K562 (cell line): ENCODE data around the gene RNPEP. TPM values are rescaled to one million over a fixed set of nuclear protein-coding genes. Genes with fewer than 3 reads are reported as not detected.

Experiments
- CBFB ChIP-seq: sonication (generic); formaldehyde crosslinking; IDR thresholded peaks from 2 replicates; pipeline ENCODE4 v1.4.0; 2020; ENCODE audit warnings: mild to moderate bottlenecking, missing genetic modification reagents
- CXXC5 ChIP-seq: fragments of 250-450 bp; sonication (Bioruptor Pico); IDR thresholded peaks from 2 replicates; pipeline ENCODE4 v1.8.0; 2022; ENCODE audit warnings: inconsistent platforms, mild to moderate bottlenecking, moderate library complexity
- EGR1 ChIP-seq: fragments of 450-650 bp; conservative IDR thresholded peaks from 2 replicates; pipeline ENCODE4 v1.6.1; 2017; ENCODE audit warnings: mild to moderate bottlenecking
- GABPB2 ChIP-seq: fragments of 250-450 bp; sonication (Bioruptor Pico); conservative IDR thresholded peaks from 2 replicates; pipeline ENCODE4 v1.5.1; 2021; ENCODE audit warnings: mild to moderate bottlenecking
- NCOA2 ChIP-seq, 2 experiments: fragments of 450-650 bp; IDR thresholded peaks; 2 replicates each; pipeline ENCODE4 v1.6.1; 2018; ENCODE audit warnings: mild to moderate bottlenecking in 2 of 2, moderate library complexity in 1 of 2; ENCODE audit not compliant: partially characterized antibody in 2 of 2
- NCOA4 ChIP-seq: fragments of 450-650 bp; IDR thresholded peaks from 2 replicates; pipeline ENCODE4 v1.6.1; 2018; ENCODE audit warnings: mild to moderate bottlenecking; ENCODE audit not compliant: partially characterized antibody
- NFE2L1 ChIP-seq: fragments of 450-650 bp; IDR thresholded peaks from 2 replicates; pipeline ENCODE4 v1.6.1; 2016; ENCODE audit warnings: missing genetic modification characterization, low read depth, mild to moderate bottlenecking, missing compliant biosample characterization, moderate library complexity, borderline replicate concordance
- NFYB ChIP-seq: IDR thresholded peaks from 2 replicates; pipeline ENCODE4 v1.6.1; 2011; ENCODE audit warnings: mild to moderate bottlenecking, moderate library complexity; ENCODE audit not compliant: insufficient read length; ENCODE audit errors: extremely low read depth
- NONO ChIP-seq, 2 experiments: fragments of 200-400 bp in 1 of 2; fragments of 450-650 bp in 1 of 2; formaldehyde crosslinking in 1 of 2; IDR thresholded peaks; 2 replicates each; pipeline ENCODE4 v1.6.1; 2017; ENCODE audit warnings: low read depth in 2 of 2, mild to moderate bottlenecking in 2 of 2, moderate library complexity in 2 of 2, low read length in 1 of 2
- NR2C2 ChIP-seq, 2 experiments: fragments of 200-800 bp in 1 of 2; sonication (Bioruptor generic) in 1 of 2; sonication (generic) in 1 of 2; formaldehyde crosslinking in 1 of 2; IDR thresholded peaks; 2 replicates each; pipeline versions ENCODE4 v1.6.1 to v1.8.0; 2016 to 2022; ENCODE audit warnings: mild to moderate bottlenecking in 1 of 2, missing compliant biosample characterization in 1 of 2, missing genetic modification characterization in 1 of 2, missing genetic modification reagents in 1 of 2
- POLR2AphosphoS5 ChIP-seq: IDR thresholded peaks from 2 replicates; pipeline ENCODE4 v1.6.1; 2011; ENCODE audit warnings: mild to moderate bottlenecking, low read depth, low read length, moderate library complexity; ENCODE audit not compliant: control insufficient read depth, insufficient read depth
- SMAD3 ChIP-seq: fragments of 450-650 bp; formaldehyde crosslinking; conservative IDR thresholded peaks from 2 replicates; pipeline ENCODE4 v1.4.0; 2020; ENCODE audit warnings: mild to moderate bottlenecking
- STAT5B ChIP-seq: fragments of 250-450 bp; sonication (Bioruptor Pico); IDR thresholded peaks from 2 replicates; pipeline ENCODE4 v1.8.0; 2021; ENCODE audit warnings: mild to moderate bottlenecking, inconsistent platforms
- U2AF1 ChIP-seq: fragments of 200-400 bp; formaldehyde crosslinking; optimal IDR thresholded peaks from 2 replicates; pipeline ENCODE3; 2017; ENCODE audit warnings: mild to moderate bottlenecking, low read depth, low read length, moderate library complexity
- ZNF263 ChIP-seq: sonication (generic); formaldehyde crosslinking; IDR thresholded peaks from 2 replicates; pipeline ENCODE4 v1.8.0; 2022; ENCODE audit warnings: mild to moderate bottlenecking, missing genetic modification reagents, borderline replicate concordance
- ZNF408 ChIP-seq: fragments of 250-450 bp; sonication (Bioruptor Pico); IDR thresholded peaks from 2 replicates; pipeline ENCODE4 v1.4.0; 2020; ENCODE audit warnings: low read depth, mild to moderate bottlenecking, moderate library complexity
- ZNF644 ChIP-seq: fragments of 200-800 bp; sonication (Bioruptor generic); IDR thresholded peaks from 2 replicates; pipeline ENCODE4 v1.6.1; 2016; ENCODE audit warnings: low read depth, missing genetic modification characterization, missing compliant biosample characterization
- polyA plus RNA-seq, 8 experiments: library from polyadenylated mRNA; depleted of rRNA in 4 of 8; stranded (reverse) in 5 of 8; unstranded in 3 of 8; fragments of >200 nt; fragmentation: Nextera tagmentation in 2 of 8; fragmentation: Illumina TruSeq in 1 of 8; extraction: Ambion mirVana in 2 of 8; extraction: Trizol in 1 of 8; gene quantifications; 2 replicates each; pipeline versions ENCODE4 v1.2.1 to v1.2.3, GENCODE V29; 2011 to 2014; ENCODE audit warnings: inconsistent platforms in 1 of 8, missing spikeins in 1 of 8
- total RNA-seq, 7 experiments: library from RNA; depleted of rRNA in 6 of 7; stranded (reverse); fragments of >200 nt in 6 of 7; fragmentation: Illumina TruSeq in 2 of 7; extraction: Trizol in 2 of 7; gene quantifications; 2 replicates each; pipeline versions ENCODE4 v1.2.1 to v1.2.3, GENCODE V29; 2011 to 2021; ENCODE audit warnings: low replicate concordance in 1 of 7
- TF ChIP-seq, protein P1 (sequence below): fragments of 250-450 bp; sonication (Bioruptor Pico); IDR thresholded peaks from 2 replicates; pipeline ENCODE4 v1.4.0; 2020
- TF ChIP-seq, protein P2 (sequence below): IDR thresholded peaks from 2 replicates; pipeline ENCODE4 v1.6.1; 2016; ENCODE audit warnings: missing genetic modification characterization, missing compliant biosample characterization

Gene RNPEP
- total and polyA plus RNA-seq, 9 of the 15 experiments (the other 6 are each of a cell fraction or from before 2014, with no cell fraction given), result 27.5 to 131 (median 63.4) TPM

DNA sequence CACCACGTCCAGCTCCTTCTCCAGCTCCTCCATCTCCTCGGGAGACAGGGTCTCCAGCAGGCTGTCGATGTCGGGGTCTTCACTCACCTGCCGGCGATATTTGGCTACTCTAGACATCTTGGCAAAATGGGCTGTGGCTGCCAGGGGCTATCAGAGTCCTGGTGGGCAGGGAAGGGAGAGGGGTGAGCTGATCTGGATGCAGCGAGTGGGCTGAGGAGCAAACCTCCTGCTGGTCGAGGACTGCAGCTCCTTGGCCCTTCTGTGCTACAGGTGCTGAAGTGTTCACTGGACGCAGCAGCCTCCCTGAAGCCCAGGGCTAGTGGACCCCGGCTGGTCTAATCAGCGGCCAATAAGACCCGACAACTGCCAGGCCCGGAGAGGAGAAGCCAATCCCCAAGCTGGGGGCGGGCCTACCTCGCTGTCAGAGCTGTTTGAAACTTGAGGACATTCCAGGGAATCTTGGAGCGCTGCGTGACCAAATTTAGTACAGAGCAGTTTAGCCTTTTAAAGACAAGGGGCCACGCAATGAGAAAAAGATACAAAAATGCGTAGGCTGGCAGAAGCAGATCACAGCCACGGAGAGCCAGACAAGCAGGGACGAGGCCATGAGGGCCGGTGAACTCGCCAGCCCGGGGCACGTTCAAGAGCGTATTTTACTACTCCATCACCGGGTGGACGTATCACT is 36.1 kb upstream of the RNPEP start, which contains the start of gene LMOD1 (continued):
- TF ChIP-seq POLR2AphosphoS5 (no peak), STAT5B (CRISPR knock-in tag) (no peak), ZNF263 (no peak), ZNF644 (tag) (no peak), EGR1 (0 out of 2 replicates have a peak, but pooled peaks have one; percentile 9), NFYB (peak; percentile 79), SMAD3 (CRISPR knock-in tag) (no peak), NFE2L1 (no peak), GABPB2 (CRISPR knock-in tag) (no peak), NCOA4 (no peak), NCOA2 (IDR thresholded peaks at IDR 0.05; ENCODE audit: partially characterized antibody in 2 of 2) (no peak), U2AF1 (no peak), CBFB (0 out of 2 replicates have a peak, but pooled peaks have one; percentile 57), CXXC5 (0 out of 2 replicates have a peak, but pooled peaks have one; percentile 35), NR2C2 (CRISPR knock-in tag; IDR thresholded peaks at IDR 0.05) (no peak), NR2C2 (tag; IDR thresholded peaks at IDR 0.05) (no peak), ZNF408 (CRISPR knock-in tag) (no peak), NONO (IDR thresholded peaks at IDR 0.05; ENCODE audit: low read depth in 2 of 2, low read length in 1 of 2) (no peak)
- TF ChIP-seq, protein P1, sequence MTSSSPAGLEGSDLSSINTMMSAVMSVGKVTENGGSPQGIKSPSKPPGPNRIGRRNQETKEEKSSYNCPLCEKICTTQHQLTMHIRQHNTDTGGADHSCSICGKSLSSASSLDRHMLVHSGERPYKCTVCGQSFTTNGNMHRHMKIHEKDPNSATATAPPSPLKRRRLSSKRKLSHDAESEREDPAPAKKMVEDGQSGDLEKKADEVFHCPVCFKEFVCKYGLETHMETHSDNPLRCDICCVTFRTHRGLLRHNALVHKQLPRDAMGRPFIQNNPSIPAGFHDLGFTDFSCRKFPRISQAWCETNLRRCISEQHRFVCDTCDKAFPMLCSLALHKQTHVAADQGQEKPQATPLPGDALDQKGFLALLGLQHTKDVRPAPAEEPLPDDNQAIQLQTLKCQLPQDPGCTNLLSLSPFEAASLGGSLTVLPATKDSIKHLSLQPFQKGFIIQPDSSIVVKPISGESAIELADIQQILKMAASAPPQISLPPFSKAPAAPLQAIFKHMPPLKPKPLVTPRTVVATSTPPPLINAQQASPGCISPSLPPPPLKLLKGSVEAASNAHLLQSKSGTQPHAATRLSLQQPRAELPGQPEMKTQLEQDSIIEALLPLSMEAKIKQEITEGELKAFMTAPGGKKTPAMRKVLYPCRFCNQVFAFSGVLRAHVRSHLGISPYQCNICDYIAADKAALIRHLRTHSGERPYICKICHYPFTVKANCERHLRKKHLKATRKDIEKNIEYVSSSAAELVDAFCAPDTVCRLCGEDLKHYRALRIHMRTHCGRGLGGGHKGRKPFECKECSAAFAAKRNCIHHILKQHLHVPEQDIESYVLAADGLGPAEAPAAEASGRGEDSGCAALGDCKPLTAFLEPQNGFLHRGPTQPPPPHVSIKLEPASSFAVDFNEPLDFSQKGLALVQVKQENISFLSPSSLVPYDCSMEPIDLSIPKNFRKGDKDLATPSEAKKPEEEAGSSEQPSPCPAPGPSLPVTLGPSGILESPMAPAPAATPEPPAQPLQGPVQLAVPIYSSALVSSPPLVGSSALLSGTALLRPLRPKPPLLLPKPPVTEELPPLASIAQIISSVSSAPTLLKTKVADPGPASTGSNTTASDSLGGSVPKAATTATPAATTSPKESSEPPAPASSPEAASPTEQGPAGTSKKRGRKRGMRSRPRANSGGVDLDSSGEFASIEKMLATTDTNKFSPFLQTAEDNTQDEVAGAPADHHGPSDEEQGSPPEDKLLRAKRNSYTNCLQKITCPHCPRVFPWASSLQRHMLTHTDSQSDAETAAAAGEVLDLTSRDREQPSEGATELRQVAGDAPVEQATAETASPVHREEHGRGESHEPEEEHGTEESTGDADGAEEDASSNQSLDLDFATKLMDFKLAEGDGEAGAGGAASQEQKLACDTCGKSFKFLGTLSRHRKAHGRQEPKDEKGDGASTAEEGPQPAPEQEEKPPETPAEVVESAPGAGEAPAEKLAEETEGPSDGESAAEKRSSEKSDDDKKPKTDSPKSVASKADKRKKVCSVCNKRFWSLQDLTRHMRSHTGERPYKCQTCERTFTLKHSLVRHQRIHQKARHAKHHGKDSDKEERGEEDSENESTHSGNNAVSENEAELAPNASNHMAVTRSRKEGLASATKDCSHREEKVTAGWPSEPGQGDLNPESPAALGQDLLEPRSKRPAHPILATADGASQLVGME (CRISPR knock-in tag), result 0 out of 2 replicates have a peak, but pooled peaks have one; percentile 6
- TF ChIP-seq, protein P2, sequence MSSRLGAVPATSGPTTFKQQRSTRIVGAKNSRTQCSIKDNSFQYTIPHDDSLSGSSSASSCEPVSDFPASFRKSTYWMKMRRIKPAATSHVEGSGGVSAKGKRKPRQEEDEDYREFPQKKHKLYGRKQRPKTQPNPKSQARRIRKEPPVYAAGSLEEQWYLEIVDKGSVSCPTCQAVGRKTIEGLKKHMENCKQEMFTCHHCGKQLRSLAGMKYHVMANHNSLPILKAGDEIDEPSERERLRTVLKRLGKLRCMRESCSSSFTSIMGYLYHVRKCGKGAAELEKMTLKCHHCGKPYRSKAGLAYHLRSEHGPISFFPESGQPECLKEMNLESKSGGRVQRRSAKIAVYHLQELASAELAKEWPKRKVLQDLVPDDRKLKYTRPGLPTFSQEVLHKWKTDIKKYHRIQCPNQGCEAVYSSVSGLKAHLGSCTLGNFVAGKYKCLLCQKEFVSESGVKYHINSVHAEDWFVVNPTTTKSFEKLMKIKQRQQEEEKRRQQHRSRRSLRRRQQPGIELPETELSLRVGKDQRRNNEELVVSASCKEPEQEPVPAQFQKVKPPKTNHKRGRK (tag), result no peak
